ENCODE measurements around the gene VWA5A.

- TF ChIP-seq POLR2A (IDR thresholded peaks at IDR 0.05) (no peak), CTCF (IDR thresholded peaks at IDR 0.05) (no peak)
Measured at GRCh38 chr11:124176925-124177715, 61.9 kb downstream of the VWA5A start.

All from uterus (tissue), 2 donors.